HG03469 (cell line): ENCODE measurements around the gene CARD8.

Experiments used
- ATAC-seq: cut with Tn5 transposase; IDR thresholded peaks from one replicate; pipeline ENCODE4 v1.9.1; 2021; ENCODE audit warnings: mild to moderate bottlenecking, moderate library complexity, moderate number of reproducible peaks; ENCODE audit not compliant: unreplicated experiment

CARD8 gene

GRCh38 chr19:48174445-48175030 lies 81.2 kb downstream of the CARD8 start:
- no peak for ATAC-seq

GRCh38 chr19:48171710-48172109 lies 84.0 kb downstream of the CARD8 start:
- ATAC-seq, result no peak

- no peak for ATAC-seq
These were observed 84.8 kb downstream of the CARD8 start for GRCh38 chr19:48170817-48171347.

- ATAC-seq, result peak; percentile 54
These were observed 85.5 kb downstream of the CARD8 start, which contains the start of the genes LIG1 and ZSWIM9 for GRCh38 chr19:48169939-48170803. LIG1 (minus strand) TSS chr19:48170344; CDS start chr19:48165566, 4,778 bp downstream. ZSWIM9 (plus strand) TSS chr19:48170680; CDS start chr19:48171803, 1,123 bp downstream.

- no peak for ATAC-seq
These were observed 86.2 kb downstream of the CARD8 start for GRCh38 chr19:48169578-48169938.

GRCh38 chr19:48168689-48169088 lies 87.0 kb downstream of the CARD8 start:
- ATAC-seq, result no peak

- no peak for ATAC-seq
These were observed 97.4 kb downstream of the CARD8 start for GRCh38 chr19:48158210-48158790.
